Upper lobe of right lung (tissue), 1 donor: Measurements from ENCODE around the gene C19orf73. TPM values are rescaled to one million over a fixed set of nuclear protein-coding genes. Genes with fewer than 3 reads are reported as not detected.

ENCODE experiments used
- ATAC-seq: fragments of 200-7000 bp; cut with Tn5 transposase; one replicate; pipeline ENCODE4 v1.9.1; 2020; ENCODE audit warnings: mild to moderate bottlenecking, moderate library complexity
- DNase-seq: peaks from one replicate; pipeline ENCODE4 v3.0.0-alpha.2; 2020
- H3K27ac ChIP-seq: fragments of 200-600 bp; one replicate; pipeline ENCODE4 v1.8.0; 2022
- H3K27me3 ChIP-seq: fragments of 200-600 bp; one replicate; pipeline ENCODE4 v1.8.0; 2022; ENCODE audit warnings: mild to moderate bottlenecking
- H3K36me3 ChIP-seq: fragments of 200-600 bp; one replicate; pipeline ENCODE4 v1.8.0; 2022
- H3K4me1 ChIP-seq: fragments of 200-600 bp; one replicate; pipeline ENCODE4 v1.8.0; 2022
- H3K4me3 ChIP-seq: fragments of 200-600 bp; one replicate; pipeline ENCODE4 v1.8.0; 2022; ENCODE audit warnings: mild to moderate bottlenecking
- H3K9me3 ChIP-seq: fragments of 200-600 bp; one replicate; pipeline ENCODE4 v1.8.0; 2022
- intact Hi-C: fragments of 100-400 bp; cut with DNase I; formaldehyde crosslinking; loops from one replicate; pipeline ENCODE4 v1.11.0; 2022
- total RNA-seq: library from RNA; stranded (reverse); fragmentation: NEBNext Ultra II Directional; extraction: Animal tissue kit (Norgen Biotek cat#: 25700); gene quantifications from one replicate; pipeline ENCODE4 v1.2.1, GENCODE V29; 2021
- TF ChIP-seq, protein P1 (sequence below): fragments of 200-600 bp; IDR thresholded peaks from one replicate; pipeline ENCODE4 v1.8.0; 2022; ENCODE audit warnings: antibody characterized with exemption
- donor health status: DM: no; HTN: yes; CAD: no; lungs with severe emphysema.

The C19orf73 gene
- total RNA-seq, 1 donor from 2014 or later: 1.5 TPM

DNA sequence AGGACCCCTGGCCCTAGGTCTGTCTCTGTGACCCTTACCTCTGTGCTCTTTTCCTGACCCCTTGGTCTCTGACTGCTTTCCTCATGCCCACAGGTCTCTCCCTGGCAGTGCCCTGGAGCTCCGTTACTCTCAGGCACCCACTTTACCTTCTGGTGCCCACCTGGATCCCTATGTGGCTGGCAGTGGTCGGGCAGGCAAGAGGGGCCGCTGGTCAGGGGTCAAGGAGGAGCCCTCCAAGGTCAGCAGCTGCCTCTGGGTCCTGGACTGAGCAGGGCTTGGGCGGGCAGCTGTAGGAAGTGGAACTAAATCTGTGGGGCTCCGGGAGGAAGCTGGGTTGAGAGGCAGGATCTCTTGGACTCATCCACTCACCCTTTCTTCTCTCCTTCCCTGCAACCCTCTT lies 16.7 kb upstream of the C19orf73 start:
- no peaks in the 10 kb centered on the region for H3K36me3 ChIP-seq
- ATAC-seq: no peak

DNA sequence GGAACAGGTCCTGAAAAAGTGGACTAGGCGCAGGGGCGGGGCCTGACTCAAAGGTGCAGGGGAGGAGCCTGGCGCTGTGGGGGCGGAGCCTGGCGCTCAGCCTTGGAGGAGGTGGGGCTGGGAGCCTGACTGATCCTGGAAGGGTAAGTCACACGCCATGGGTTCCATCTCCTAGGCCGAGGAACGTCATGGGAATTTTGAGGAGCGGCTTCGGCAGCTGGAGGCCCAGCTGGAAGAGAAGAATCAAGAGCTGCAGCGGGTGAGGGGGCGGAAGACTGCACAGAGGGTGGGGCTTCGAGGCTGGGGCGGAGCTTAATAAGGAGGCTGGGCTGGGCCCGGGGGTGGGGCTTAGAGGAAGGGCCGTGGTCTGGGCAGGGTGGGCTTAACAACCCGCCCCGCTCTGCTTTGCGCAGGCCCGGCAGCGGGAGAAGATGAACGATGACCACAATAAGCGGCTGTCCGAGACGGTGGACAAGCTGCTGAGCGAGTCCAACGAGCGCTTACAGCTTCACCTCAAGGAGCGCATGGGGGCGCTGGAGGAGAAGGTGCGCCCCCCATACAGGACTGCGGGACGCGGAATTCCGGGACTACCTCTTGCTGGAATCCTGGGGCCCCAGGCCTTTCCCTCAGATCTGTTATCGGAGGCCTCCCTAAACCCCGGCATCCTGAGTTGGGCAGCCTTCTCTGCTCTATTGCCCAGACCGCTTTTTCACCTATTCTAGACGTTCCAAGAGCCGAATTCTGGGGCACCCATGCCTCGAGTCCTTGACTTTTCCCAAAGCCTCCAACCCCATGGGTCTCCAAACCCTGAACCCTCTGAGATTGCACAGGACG lies 14.9 kb upstream of the C19orf73 start:
- Histone ChIP-seq H3K27ac (no peak overlapping the region), H3K27me3 (no peaks in the 10 kb centered on the region), H3K4me1 (peaks cover 10% of the 10 kb centered on the region), H3K4me3 (peak overlapping the region; percentile 36), H3K9me3 (no peaks in the 10 kb centered on the region), H3K36me3 (no peaks in the 10 kb centered on the region)
- intact Hi-C loops: no loop called here
- ATAC-seq: peak; percentile 86
- DNase-seq: peak; percentile 91
- TF ChIP-seq, protein P1, sequence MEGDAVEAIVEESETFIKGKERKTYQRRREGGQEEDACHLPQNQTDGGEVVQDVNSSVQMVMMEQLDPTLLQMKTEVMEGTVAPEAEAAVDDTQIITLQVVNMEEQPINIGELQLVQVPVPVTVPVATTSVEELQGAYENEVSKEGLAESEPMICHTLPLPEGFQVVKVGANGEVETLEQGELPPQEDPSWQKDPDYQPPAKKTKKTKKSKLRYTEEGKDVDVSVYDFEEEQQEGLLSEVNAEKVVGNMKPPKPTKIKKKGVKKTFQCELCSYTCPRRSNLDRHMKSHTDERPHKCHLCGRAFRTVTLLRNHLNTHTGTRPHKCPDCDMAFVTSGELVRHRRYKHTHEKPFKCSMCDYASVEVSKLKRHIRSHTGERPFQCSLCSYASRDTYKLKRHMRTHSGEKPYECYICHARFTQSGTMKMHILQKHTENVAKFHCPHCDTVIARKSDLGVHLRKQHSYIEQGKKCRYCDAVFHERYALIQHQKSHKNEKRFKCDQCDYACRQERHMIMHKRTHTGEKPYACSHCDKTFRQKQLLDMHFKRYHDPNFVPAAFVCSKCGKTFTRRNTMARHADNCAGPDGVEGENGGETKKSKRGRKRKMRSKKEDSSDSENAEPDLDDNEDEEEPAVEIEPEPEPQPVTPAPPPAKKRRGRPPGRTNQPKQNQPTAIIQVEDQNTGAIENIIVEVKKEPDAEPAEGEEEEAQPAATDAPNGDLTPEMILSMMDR: peak; percentile 7

More for the DNA sequence above, 16.7 kb upstream of the C19orf73 start:
- Histone ChIP-seq H3K4me3 (no peak overlapping the region), H3K4me1 (peaks cover 10% of the 10 kb centered on the region), H3K27ac (no peak overlapping the region), H3K9me3 (no peaks in the 10 kb centered on the region), H3K27me3 (no peaks in the 10 kb centered on the region)
- intact Hi-C loops: no loop called here
- TF ChIP-seq, protein P1: no peak
- DNase-seq: no peak

DNA sequence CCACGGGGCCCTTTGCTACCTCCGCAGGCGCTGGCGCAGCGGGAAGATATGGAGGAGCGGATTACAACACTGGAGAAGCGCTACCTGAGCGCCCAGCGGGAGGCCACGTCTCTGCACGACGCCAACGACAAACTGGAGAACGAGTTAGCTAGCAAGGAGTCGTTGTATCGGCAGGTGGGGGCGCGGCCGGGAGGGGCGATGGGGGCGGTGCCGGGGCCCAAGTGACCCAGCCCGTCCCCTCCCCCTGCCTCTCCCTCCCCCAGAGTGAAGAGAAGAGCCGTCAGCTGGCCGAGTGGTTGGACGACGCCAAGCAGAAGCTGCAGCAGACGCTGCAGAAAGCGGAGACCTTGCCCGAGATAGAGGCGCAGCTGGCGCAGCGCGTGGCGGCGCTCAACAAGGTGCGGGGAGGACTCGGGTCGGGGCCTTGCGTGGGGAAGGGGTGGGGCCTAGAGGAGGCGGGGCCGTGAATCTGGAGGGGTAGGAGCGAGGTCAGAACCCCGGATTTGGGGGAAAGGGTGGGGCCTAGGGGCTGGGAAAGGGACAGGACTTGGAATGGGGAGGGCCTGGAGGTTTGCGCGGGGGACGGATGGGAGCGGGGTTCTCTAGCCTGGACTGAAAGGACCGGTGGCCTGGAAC lies 14.1 kb upstream of the C19orf73 start:
- TF ChIP-seq, protein P1: no peak
- Histone ChIP-seq H3K27ac (no peak overlapping the region), H3K36me3 (no peaks in the 10 kb centered on the region), H3K9me3 (no peaks in the 10 kb centered on the region), H3K27me3 (no peaks in the 10 kb centered on the region), H3K4me3 (peak overlapping the region; percentile 36), H3K4me1 (peaks cover 15% of the 10 kb centered on the region)
- intact Hi-C loops: no loop called here
- ATAC-seq (peak; percentile 51), DNase-seq (peak; percentile 79)

DNA sequence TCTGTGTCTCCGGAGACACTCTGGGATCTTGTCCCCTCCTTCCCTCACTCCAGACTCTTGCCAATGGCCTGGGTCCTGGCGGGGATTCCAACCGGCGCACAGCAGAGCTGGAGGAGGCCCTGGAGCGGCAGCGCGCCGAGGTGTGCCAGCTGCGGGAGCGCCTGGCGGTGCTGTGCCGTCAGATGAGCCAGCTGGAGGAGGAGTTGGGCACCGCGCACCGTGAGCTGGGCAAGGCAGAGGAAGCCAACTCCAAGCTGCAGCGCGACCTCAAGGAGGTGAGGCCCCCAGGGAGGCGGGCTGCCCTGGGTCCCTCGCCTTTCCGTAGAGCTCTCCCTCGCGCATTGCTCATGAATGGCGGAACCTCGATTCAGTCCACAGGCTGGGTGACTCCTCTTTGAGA lies 11.4 kb upstream of the C19orf73 start:
- ATAC-seq: no peak
- intact Hi-C loops: no loop called here
- no peaks in the 10 kb centered on the region for H3K9me3 ChIP-seq

DNA sequence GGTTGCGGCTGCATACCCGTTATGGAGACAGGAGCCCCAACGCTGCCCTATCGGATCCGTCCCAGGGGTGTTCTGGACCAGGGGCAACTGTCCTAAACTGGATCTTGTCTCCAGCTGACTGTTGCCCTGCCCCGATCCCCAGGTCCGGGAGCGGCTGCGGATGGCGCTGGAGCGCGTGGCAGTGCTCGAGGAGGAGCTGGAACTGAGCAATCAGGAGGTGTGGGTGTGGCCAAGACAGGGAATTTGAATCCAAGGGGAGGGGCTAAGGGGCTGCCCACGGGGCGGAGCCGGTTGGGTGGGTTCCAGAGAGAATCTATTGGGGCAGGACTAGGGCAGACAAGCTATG lies 10.3 kb upstream of the C19orf73 start:
- ATAC-seq (no peak), DNase-seq (no peak)
- intact Hi-C loops: no loop called here
- Histone ChIP-seq H3K4me1 (peaks cover 13% of the 10 kb centered on the region), H3K27me3 (no peaks in the 10 kb centered on the region), H3K36me3 (no peaks in the 10 kb centered on the region), H3K27ac (no peak overlapping the region), H3K9me3 (no peaks in the 10 kb centered on the region), H3K4me3 (no peak overlapping the region)
- TF ChIP-seq, protein P1: no peak

More for the DNA sequence above, 11.4 kb upstream of the C19orf73 start:
- Histone ChIP-seq H3K4me1 (peaks cover 15% of the 10 kb centered on the region), H3K4me3 (no peak overlapping the region), H3K27ac (no peak overlapping the region), H3K27me3 (no peaks in the 10 kb centered on the region), H3K36me3 (no peaks in the 10 kb centered on the region)
- no peak for DNase-seq
- TF ChIP-seq, protein P1: no peak
